HepG2 (cell line): ENCODE data around the gene OVOL3. TPM values are rescaled to one million over a fixed set of nuclear protein-coding genes. Genes with fewer than 3 reads are reported as not detected.

ENCODE experiments used
- ATAC-seq: fragments of 200-7000 bp; cut with Tn5 transposase; 3 replicates; pipeline ENCODE4 v1.9.1; 2020; ENCODE audit warnings: mild to moderate bottlenecking, moderate library complexity
- BruUV-seq: library from RNA; stranded (reverse); fragments of 400-500 nt; replicated peaks from 2 replicates; lab custom pipeline; 2021; lab: Mats Ljungman, UMichigan
- CTCF ChIA-PET: fragments of 300-600 bp; formaldehyde crosslinking; extraction: SDS; loops from one replicate; lab custom pipeline; 2021; ENCODE audit warnings: low total read pairs, inconsistent platforms, low intra/inter-chr PET ratio; lab: Yijun Ruan, JAX
- POLR2A ChIA-PET: fragments of 350-600 bp; sonication (Branson Sonifier 250); formaldehyde crosslinking; loops from one replicate; lab custom pipeline; 2020; ENCODE audit warnings: antibody characterized with exemption, inconsistent platforms; lab: Yijun Ruan, JAX
- DNase-seq: peaks from one replicate; pipeline ENCODE4 v3.0.0-alpha.2; 2015; ENCODE audit warnings: low spot score
- FAIRE-seq: peaks from 3 replicates; lab custom pipeline; 2011; peaks lifted over from hg19 to GRCh38; lab: Jason Lieb, UNC
- H2AFZ ChIP-seq: one replicate; pipeline ENCODE4 v1.6.1; 2011; ENCODE audit warnings: low read length, inconsistent platforms
- H3K27ac ChIP-seq: fragments of 300-600 bp; 3 replicates; pipeline ENCODE4 v1.8.0; 2011; ENCODE audit warnings: mixed run types, mild to moderate bottlenecking, mixed read lengths, low read length, inconsistent platforms; ENCODE audit not compliant: insufficient read depth; ENCODE audit errors: extremely low read length
- H3K27me3 ChIP-seq, 2 experiments: fragments of 200-600 bp in 1 of 2; 2 replicates in 1 of 2; 3 replicates in 1 of 2; pipeline versions ENCODE4 v1.6.0 to v1.8.0; 2011; ENCODE audit warnings: low read length in 2 of 2, mild to moderate bottlenecking in 2 of 2, moderate library complexity in 2 of 2, inconsistent platforms in 1 of 2; ENCODE audit not compliant: insufficient read depth in 2 of 2, control insufficient read depth in 1 of 2
- H3K36me3 ChIP-seq, 2 experiments: fragments of 200-600 bp in 1 of 2; replicated peaks in 1 of 2; 2 replicates in 1 of 2; 3 replicates in 1 of 2; pipeline versions ENCODE4 v1.5.1 to v1.8.0; 2011; ENCODE audit warnings: low read length in 2 of 2, inconsistent platforms in 1 of 2; ENCODE audit not compliant: insufficient read depth in 2 of 2, control insufficient read depth in 1 of 2
- H3K4me1 ChIP-seq: 2 replicates; pipeline ENCODE4 v1.5.1; 2012; ENCODE audit warnings: low read length, inconsistent platforms; ENCODE audit not compliant: insufficient read depth
- H3K4me2 ChIP-seq: 2 replicates; pipeline ENCODE4 v1.6.0; 2011; ENCODE audit warnings: low read depth, low read length, inconsistent platforms
- H3K4me3 ChIP-seq, 3 experiments: fragments of 200-600 bp in 1 of 3; sonication (generic), shearing (Covaris generic) in 1 of 3; replicated peaks in 1 of 3; 2 replicates each; pipeline ENCODE4 v1.5.1; 2011 to 2016; ENCODE audit warnings: low read length in 3 of 3, inconsistent platforms in 2 of 3, low read depth in 2 of 3, mild to moderate bottlenecking in 2 of 3, control low read depth in 1 of 3, mixed read lengths in 1 of 3; ENCODE audit not compliant: insufficient read depth in 1 of 3
- H3K79me2 ChIP-seq: one replicate; pipeline ENCODE4 v1.6.1; 2011; ENCODE audit warnings: low read length, inconsistent platforms; ENCODE audit not compliant: insufficient read depth
- H3K9ac ChIP-seq: 2 replicates; pipeline ENCODE4 v1.6.0; 2011; ENCODE audit warnings: mild to moderate bottlenecking, low read depth, low read length, inconsistent platforms; ENCODE audit not compliant: insufficient read depth
- H3K9me3 ChIP-seq: 2 replicates; pipeline ENCODE4 v1.5.1; 2012; ENCODE audit warnings: mild to moderate bottlenecking, low read length
- H4K20me1 ChIP-seq: 2 replicates; pipeline ENCODE4 v1.6.0; 2011; ENCODE audit warnings: inconsistent platforms, mild to moderate bottlenecking, low read length, moderate library complexity; ENCODE audit not compliant: insufficient read depth
- FLYWCH1 ChIP-seq: sonication (generic); formaldehyde crosslinking; IDR thresholded peaks from 2 replicates; pipeline ENCODE4 v1.8.1; 2023; ENCODE audit warnings: mild to moderate bottlenecking, missing genetic modification reagents
- GZF1 ChIP-seq: sonication (generic); formaldehyde crosslinking; IDR thresholded peaks from 2 replicates; pipeline ENCODE4 v1.5.1; 2020; ENCODE audit warnings: mild to moderate bottlenecking, missing genetic modification reagents
- NCOA1 ChIP-seq: sonication (generic); formaldehyde crosslinking; IDR thresholded peaks from 2 replicates; pipeline ENCODE4 v1.9.0; 2021; ENCODE audit warnings: missing genetic modification reagents
- NR2F1 ChIP-seq, 2 experiments: fragments of 450-650 bp in 1 of 2; formaldehyde crosslinking in 1 of 2; IDR thresholded peaks; 2 replicates each; pipeline versions ENCODE4 v1.5.0 to v1.6.1; 2016 to 2020; ENCODE audit warnings: mild to moderate bottlenecking in 1 of 2, missing compliant biosample characterization in 1 of 2, missing genetic modification reagents in 1 of 2, moderate library complexity in 1 of 2
- RCOR2 ChIP-seq: IDR thresholded peaks from 2 replicates; pipeline ENCODE4 v1.6.1; 2016; ENCODE audit warnings: missing biosample characterization, missing genetic modification reagents
- USF2 ChIP-seq, 2 experiments: sonication (generic) in 1 of 2; formaldehyde crosslinking in 1 of 2; IDR thresholded peaks; 2 replicates each; pipeline versions ENCODE4 v1.5.1 to v1.6.1; 2011 to 2020; ENCODE audit warnings: borderline replicate concordance in 1 of 2, low read depth in 1 of 2, low read length in 1 of 2, mild to moderate bottlenecking in 1 of 2, missing genetic modification reagents in 1 of 2, moderate library complexity in 1 of 2
- ZBTB40 ChIP-seq, 2 experiments: fragments of 450-650 bp in 1 of 2; sonication (generic) in 1 of 2; formaldehyde crosslinking in 1 of 2; IDR thresholded peaks; 2 replicates each; pipeline versions ENCODE4 v1.6.1 to v1.8.0; 2016 to 2022; ENCODE audit warnings: antibody characterized with exemption in 1 of 2, mild to moderate bottlenecking in 1 of 2, missing genetic modification reagents in 1 of 2
- ZFP36L1 ChIP-seq: sonication (generic); formaldehyde crosslinking; IDR thresholded peaks from 2 replicates; pipeline ENCODE4 v1.8.0; 2022; ENCODE audit warnings: mild to moderate bottlenecking, missing genetic modification reagents, moderate library complexity
- ZNF549 ChIP-seq: sonication (generic); formaldehyde crosslinking; IDR thresholded peaks from 2 replicates; pipeline ENCODE4 v1.5.0; 2020; ENCODE audit warnings: missing genetic modification reagents
- ZNF567 ChIP-seq: sonication (generic); formaldehyde crosslinking; IDR thresholded peaks from 2 replicates; pipeline ENCODE4 v1.8.1; 2023; ENCODE audit warnings: mild to moderate bottlenecking, missing genetic modification reagents, borderline replicate concordance
- WGBS: methylation state at CpG from one replicate; pipeline ENCODE4 v1.1.6; 2017; ENCODE audit warnings: low lambda C conversion rate; 5-methylcytosine and 5-hydroxymethylcytosine counted together
- in situ Hi-C: cut with HindIII; loops from 2 replicates; pipeline ENCODE4 v1.10.0; 2017; ENCODE audit warnings: low pct_unique_long_range_greater_than_20kb; ENCODE audit not compliant: extremely low pct_ligation_motif_present
- intact Hi-C: fragments of 100-400 bp; cut with micrococcal nuclease; formaldehyde crosslinking; loops from one replicate; pipeline ENCODE4 v1.10.0; 2022; ENCODE audit not compliant: unreplicated experiment
- polyA plus RNA-seq, 8 experiments: library from polyadenylated mRNA; depleted of rRNA in 3 of 8; stranded (reverse) in 7 of 8; unstranded in 1 of 8; fragments of >200 nt; fragmentation: Illumina TruSeq in 4 of 8; extraction: Trizol in 4 of 8; gene quantifications; 2 replicates each; pipeline versions ENCODE4 v1.2.1 to v1.2.3, GENCODE V29; 2011 to 2016; ENCODE audit warnings: low read depth in 4 of 8, missing spikeins in 1 of 8, mixed read lengths in 1 of 8; ENCODE audit not compliant: insufficient read depth in 1 of 8
- total RNA-seq, 5 experiments: library from RNA; depleted of rRNA; stranded (reverse); fragments of >200 nt; fragmentation: Illumina TruSeq; extraction: Trizol; gene quantifications; 2 replicates each; pipeline ENCODE4 v1.2.3, GENCODE V29; 2016; ENCODE audit warnings: low read depth in 1 of 5

OVOL3 gene
- total and polyA plus RNA-seq, 2 of the 13 experiments (the other 11 are each of a cell fraction or from before 2014, with no cell fraction given): not detected

DNA sequence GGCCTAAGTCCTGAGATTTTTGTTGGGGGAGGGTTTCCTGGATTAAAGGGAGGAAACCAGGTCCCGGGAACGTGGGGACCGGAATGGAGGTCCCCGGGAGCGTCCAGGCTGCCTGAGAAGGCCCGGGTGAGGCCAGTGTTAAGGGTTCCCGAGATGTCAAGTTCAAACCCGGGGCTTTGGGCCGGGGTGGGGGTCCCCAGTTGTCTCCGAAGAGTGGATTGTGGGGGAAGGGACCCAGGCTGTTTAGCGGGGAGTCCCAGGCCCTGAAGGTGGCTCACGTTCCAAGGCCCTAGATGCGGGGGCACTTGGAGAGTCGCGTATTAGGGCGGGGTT is 41.0 kb downstream of the OVOL3 start (continued):
- TF ChIP-seq ZBTB40 (IDR thresholded peaks at IDR 0.05) (no peak), ZBTB40 (CRISPR knock-in tag; IDR thresholded peaks at IDR 0.05) (no peak)

DNA sequence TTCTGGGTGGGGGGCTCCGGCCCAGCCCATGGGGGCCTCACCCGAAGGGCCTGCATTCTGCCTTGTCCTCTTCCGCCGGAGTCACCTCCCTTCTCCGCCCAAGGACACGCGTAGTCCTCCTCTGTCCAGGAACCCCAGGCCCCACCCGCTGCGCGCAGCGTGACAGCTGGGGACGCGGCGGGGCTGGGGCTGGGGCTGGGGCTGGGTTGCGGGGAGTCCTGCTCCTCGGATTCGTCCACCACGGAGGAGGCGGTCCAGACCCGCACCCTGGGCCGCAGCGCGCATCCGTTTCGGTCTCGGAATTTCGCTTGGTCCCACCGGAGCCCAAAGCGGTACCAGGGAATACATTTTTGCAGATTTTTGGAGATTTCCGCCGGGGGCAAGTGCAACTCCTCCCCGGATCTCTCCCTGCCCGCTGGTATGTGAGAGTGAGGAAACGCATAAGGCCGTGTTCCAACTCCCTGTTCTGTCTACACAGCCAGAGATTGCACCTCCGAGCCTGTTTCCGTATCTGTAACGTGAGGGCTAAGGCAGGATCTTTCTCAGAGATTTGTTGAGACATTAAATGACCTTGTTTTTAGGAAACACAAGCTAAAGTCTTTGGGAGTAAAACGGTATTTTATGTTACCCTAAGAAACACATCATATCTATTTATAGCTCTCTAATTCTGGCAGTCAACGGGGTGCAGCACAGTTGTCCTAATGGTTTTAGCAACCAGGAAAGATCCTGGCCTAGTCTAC is 41.6 kb downstream of the OVOL3 start, which contains the start of gene COX7A1:
Gene COX7A1 (minus strand): TSS at position 96 of the 740 bp plus-strand sequence. CDS start 40 bp downstream, at position 56.
- no peaks in the 10 kb centered on the region for H3K4me1 ChIP-seq
- CTCF ChIA-PET: no interaction called here
- H2AFZ ChIP-seq: no peak within 1 kb of the TSS
- no peaks in the 10 kb centered on the region for H3K79me2 ChIP-seq
- no peaks in the 10 kb centered on the region for H3K9me3 ChIP-seq
- DNase-seq: no peak
- H3K36me3 ChIP-seq: peaks cover 12 to 29% of the 10 kb centered on the region in 2 experiments; a peak in 4 of 5 replicates
- H3K4me3 ChIP-seq: no peak within 1 kb of the TSS
- no peak for FAIRE-seq
- in situ Hi-C loops (no loop called here), intact Hi-C loops (no loop called here)
- POLR2A ChIA-PET: interaction anchor here (2.1 kb wide), 1 partner anchor 24 kb away, joined by 5 read pairs; no protein-coding TSS in a partner anchor
- H3K9ac ChIP-seq: no peak within 1 kb of the TSS
- no peak within 1 kb of the TSS for H3K27ac ChIP-seq
- H4K20me1 ChIP-seq: no peaks in the 10 kb centered on the region
- ATAC-seq: no peak
- no peaks in the 10 kb centered on the region for H3K27me3 ChIP-seq
- H3K4me2 ChIP-seq: no peak within 1 kb of the TSS
- BruUV-seq: no TSS peak
- WGBS: 98% methylated on average over 40 of the region's 40 CpGs
- TF ChIP-seq ZNF567 (CRISPR knock-in tag) (no peak), ZNF549 (CRISPR knock-in tag) (no peak), ZFP36L1 (CRISPR knock-in tag) (no peak), RCOR2 (CRISPR knock-in tag) (no peak), USF2 (IDR thresholded peaks at IDR 0.05; ENCODE audit: low read depth, low read length) (no peak), USF2 (CRISPR knock-in tag; IDR thresholded peaks at IDR 0.05; ENCODE audit: borderline replicate concordance) (no peak), NR2F1 (CRISPR knock-in tag; IDR thresholded peaks at IDR 0.05) (no peak), GZF1 (CRISPR knock-in tag) (no peak), FLYWCH1 (CRISPR knock-in tag) (no peak), NCOA1 (CRISPR knock-in tag) (no peak)
